Measurements from ENCODE around the gene SELENOS. TPM values are rescaled to one million over a fixed set of nuclear protein-coding genes. Genes with fewer than 3 reads are reported as not detected.

Gene SELENOS
- polyA plus RNA-seq, 4 donors: 64.8 to 73.0 (median 65.3) TPM

- no peak for DNase-seq (ENCODE audit: low read depth in 4 of 4, low spot score in 3 of 4)
Measured at GRCh38 chr15:101283931-101284330, 6.6 kb upstream of the SELENOS start.

- DNase-seq (ENCODE audit: low read depth in 4 of 4, low spot score in 3 of 4): no peak
Measured at GRCh38 chr15:101280007-101280406, 2.7 kb upstream of the SELENOS start.

- no peak for DNase-seq (ENCODE audit: low read depth in 4 of 4, low spot score in 3 of 4)
Measured at GRCh38 chr15:101277943-101278564, 769 bp upstream of the SELENOS start.

GRCh38 chr15:101276501-101277037 lies 716 bp downstream of the SELENOS start:
- no peak for DNase-seq (ENCODE audit: low read depth in 4 of 4, low spot score in 3 of 4)

- no peak for DNase-seq (ENCODE audit: low read depth in 4 of 4, low spot score in 3 of 4)
Measured at GRCh38 chr15:101275018-101275417, 2.3 kb downstream of the SELENOS start.

GRCh38 chr15:101273534-101273933 lies 3.8 kb downstream of the SELENOS start:
- no peak for DNase-seq (ENCODE audit: low read depth in 4 of 4, low spot score in 3 of 4)

GRCh38 chr15:101272584-101272983 lies 4.7 kb downstream of the SELENOS start:
- DNase-seq (ENCODE audit: low read depth in 4 of 4, low spot score in 3 of 4): no peak

GRCh38 chr15:101269479-101270223 lies 7.6 kb downstream of the SELENOS start:
- no peak for DNase-seq (ENCODE audit: low read depth in 4 of 4, low spot score in 3 of 4)

- no peak for DNase-seq (ENCODE audit: low read depth in 4 of 4, low spot score in 3 of 4)
Measured at GRCh38 chr15:101267320-101268104, 9.8 kb downstream of the SELENOS start.

GRCh38 chr15:101266787-101267186 lies 10.5 kb downstream of the SELENOS start:
- no peak for DNase-seq (ENCODE audit: low read depth in 4 of 4, low spot score in 3 of 4)

GRCh38 chr15:101266034-101266433 lies 11.3 kb downstream of the SELENOS start:
- DNase-seq (ENCODE audit: low read depth in 4 of 4, low spot score in 3 of 4): no peak

- DNase-seq (ENCODE audit: low read depth in 4 of 4, low spot score in 3 of 4): no peak
Measured at GRCh38 chr15:101264911-101265641, 12.2 kb downstream of the SELENOS start.

GRCh38 chr15:101264011-101264410 lies 13.3 kb downstream of the SELENOS start:
- no peak for DNase-seq (ENCODE audit: low read depth in 4 of 4, low spot score in 3 of 4)

GRCh38 chr15:101262551-101262950 lies 14.7 kb downstream of the SELENOS start:
- no peak for DNase-seq (ENCODE audit: low read depth in 4 of 4, low spot score in 3 of 4)

- DNase-seq (ENCODE audit: low read depth in 4 of 4, low spot score in 3 of 4): peak; percentile 59 to 67 (median 62)
Measured at GRCh38 chr15:101258238-101259144, 18.8 kb downstream of the SELENOS start.

- no peak for DNase-seq (ENCODE audit: low read depth in 4 of 4, low spot score in 3 of 4)
Measured at GRCh38 chr15:101256757-101257156, 20.5 kb downstream of the SELENOS start.

- no peak for DNase-seq (ENCODE audit: low read depth in 4 of 4, low spot score in 3 of 4)
Measured at GRCh38 chr15:101255615-101256241, 21.6 kb downstream of the SELENOS start.

GRCh38 chr15:101255051-101255395 lies 22.3 kb downstream of the SELENOS start:
- no peak for DNase-seq (ENCODE audit: low read depth in 4 of 4, low spot score in 3 of 4)
